ENCODE data around the gene CELF4. TPM values are rescaled to one million over a fixed set of nuclear protein-coding genes. Genes with fewer than 3 reads are reported as not detected.
A peak's percentile ranks its signal among the peaks of the same experiment; 100 is the strongest.

The CELF4 gene
- total RNA-seq, 2 donors from 2014 or later = 0.85 to 1.8 TPM

DNA sequence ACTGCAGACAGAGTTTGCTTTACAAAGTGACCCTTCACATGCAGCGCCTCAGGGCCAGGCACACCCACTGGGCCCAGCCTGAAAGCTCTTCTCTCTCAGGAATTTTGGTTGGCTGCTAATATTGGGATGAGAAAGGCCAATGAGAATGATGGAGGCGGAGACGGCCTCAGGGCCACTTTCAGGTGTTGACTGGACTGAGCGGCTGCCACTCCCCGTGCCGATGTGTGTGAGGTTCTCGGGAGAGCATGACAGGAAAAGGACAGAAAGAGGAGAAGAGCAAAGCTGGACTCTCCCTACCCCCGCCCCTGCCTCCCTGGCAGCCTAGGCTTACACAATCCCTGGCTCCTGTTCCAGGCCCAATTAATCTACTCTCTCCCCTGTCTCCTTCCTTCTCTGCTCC lies 155.7 kb downstream of the CELF4 start:
- no peak for ATAC-seq
- DNase-seq = no peak
- intact Hi-C loops (cut with DNase I, micrococcal nuclease) = no loop called here

DNA sequence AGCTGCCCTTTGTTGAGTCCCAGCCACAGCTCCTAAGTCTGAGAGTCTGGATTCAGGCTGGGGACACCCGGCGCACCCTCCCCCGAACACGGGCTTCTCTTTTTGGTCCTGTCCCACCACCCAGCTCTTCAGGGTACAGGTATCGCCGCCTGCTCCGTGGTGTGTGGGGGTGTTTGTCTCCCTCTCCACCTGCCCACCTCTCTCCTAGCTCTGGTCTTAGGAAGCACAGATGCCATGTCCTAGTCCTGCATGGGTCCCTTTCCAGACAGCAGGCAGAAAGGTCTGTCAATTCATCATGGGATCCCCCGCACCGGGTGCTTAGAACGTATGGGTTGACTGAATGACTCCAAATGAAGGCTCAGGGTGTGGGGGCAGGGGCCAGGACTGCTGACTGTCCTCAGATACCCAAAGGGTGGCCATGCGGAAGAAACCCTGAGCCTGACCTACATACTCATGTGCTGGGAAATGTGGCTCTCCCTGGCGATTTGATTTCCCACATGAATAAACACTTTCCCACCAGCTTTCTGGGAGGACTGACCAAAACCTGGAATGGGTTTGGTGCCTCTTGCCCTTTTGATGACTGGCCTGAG lies 156.8 kb downstream of the CELF4 start:
- DNase-seq = no peak
- intact Hi-C loops (cut with DNase I, micrococcal nuclease) = no loop called here
- no peak for ATAC-seq

DNA sequence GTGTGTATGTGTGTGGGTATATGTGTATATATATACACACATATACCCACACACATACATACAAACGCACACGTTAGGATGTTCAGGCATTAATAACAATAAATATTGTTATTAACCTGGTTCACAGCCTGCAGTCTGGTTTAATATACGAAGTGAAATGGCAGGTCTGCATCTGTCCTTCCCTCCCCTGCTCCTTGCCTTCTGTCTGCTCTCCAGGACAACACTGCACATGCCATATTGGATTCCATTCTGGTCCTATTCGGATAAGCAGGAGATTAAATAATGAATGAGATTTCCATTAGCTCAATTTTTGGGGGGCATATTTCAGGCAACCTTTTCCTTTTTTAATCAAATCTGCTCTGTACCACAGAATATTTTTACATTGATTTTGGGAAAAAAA lies 158.0 kb downstream of the CELF4 start:
- no peak for DNase-seq
- ATAC-seq = no peak
- intact Hi-C loops (cut with DNase I, micrococcal nuclease) = no loop called here

DNA sequence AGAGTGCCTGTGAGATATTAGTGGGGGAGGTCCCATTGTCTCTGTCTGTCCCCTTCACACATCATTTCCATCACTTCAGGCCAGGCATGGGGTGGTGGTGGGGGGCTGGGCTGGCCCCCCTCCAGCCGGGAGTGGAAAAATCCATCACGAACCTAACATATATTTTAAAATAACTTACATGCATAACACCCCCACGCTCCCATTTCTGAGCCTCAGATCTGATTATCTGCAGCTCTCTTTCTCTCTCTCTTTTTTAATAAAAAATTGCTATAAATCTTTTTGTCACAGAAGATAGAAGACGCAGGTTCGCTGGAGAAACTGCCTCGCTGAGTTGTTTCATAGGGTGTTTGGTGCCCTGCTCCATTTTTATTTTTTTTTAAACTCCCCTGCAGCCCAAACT lies 159.8 kb downstream of the CELF4 start:
- intact Hi-C loops (cut with DNase I, micrococcal nuclease) = no loop called here
- ATAC-seq = no peak
- DNase-seq = no peak

DNA sequence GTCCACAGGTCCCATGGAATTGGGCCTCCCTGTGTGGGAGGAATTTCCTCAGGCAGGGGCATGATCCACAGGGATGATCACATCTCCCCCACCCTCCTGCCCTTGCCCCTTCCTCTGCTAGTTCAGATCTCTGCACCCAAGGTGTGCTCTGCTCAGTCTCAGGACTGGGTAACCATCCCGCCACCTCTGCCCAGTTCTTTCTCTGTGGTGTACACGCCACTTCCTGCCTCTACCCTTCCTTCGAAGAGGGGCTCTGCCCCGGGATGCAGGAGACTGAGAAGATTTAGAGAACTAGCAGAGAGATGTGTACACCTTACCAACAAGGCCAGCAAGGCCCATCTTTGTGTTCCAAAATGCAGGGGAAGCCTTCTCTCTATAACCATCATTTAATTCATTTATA lies 160.4 kb downstream of the CELF4 start:
- DNase-seq (no peak), ATAC-seq (no peak)
- intact Hi-C loops (cut with DNase I, micrococcal nuclease) = no loop called here

DNA sequence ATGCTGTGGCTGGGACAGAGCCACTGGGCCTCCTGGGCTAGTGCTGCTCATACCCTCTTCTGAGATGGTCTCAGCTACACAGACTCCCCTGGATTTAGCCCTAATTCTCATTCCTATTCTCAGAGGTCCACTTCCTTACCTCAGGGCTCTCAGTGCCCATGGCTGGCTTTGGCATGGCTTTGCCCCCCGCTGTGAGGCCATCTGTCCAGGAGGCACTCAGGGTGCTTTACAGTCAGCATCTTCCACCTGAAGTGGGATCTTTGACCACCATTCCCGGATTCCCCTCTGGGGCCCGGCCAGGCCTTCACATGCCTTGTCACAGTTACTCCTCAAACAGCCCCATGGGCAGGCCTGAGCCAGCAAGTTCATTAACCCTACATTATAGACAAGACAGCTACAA lies 161.8 kb downstream of the CELF4 start:
- ATAC-seq = no peak

DNA sequence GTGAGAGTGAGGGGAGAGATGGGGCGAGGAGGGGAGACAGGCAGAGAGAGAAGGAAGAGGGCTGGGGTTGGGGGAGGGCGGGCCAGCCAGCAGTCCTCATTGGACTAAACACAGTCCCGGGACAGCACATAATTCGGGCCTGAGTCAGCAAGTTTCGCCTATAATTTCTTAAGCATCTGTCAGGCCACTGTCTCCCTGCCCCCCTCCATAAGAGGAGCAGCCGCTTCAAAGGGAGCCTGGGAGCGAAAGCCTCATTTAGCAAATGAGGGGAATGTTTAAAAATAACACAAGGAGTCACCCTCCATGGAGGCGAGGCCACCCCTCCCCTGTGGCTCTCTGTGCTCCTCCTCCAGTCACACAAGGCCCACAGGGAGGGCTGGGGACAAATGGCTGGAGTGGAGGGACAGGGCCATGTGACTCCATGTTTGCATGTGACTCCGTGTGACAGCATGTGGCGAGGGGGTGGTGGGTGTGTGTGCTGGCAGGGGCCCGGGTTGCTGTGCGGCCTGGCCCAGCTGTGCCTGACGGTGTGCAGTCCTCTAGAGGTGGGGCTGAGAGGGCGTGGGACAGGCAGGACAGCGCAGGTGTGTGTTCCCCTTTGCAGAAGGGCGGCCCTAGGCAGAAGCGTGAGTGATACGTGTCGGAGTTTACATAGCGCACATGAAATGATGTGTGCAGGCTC lies 162.4 kb downstream of the CELF4 start:
- DNase-seq = peak in 1 of 2 donors; percentile 15
- intact Hi-C loops (cut with DNase I, micrococcal nuclease) = no loop called here
- ATAC-seq = no peak

More for the DNA sequence above, 161.8 kb downstream of the CELF4 start:
- intact Hi-C loops (cut with DNase I, micrococcal nuclease) = no loop called here
- no peak for DNase-seq

DNA sequence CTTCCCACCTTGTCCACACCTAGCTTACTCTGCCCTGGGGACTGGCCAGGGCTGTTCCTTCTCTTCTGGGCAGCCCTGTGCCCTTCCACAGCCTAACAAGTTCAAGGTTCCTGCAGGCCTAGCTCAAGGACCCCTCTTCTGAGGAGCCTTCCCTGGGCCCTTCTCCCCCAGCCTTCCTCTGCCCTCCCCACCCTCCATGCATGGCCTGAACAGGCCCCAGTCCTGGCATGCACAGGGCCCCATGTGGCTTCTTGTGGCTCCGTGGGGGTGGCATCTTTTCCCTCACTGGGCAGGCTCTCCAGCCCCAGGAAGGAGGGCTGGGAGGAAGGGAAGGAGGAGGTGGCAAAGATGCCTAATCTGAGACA lies 162.9 kb downstream of the CELF4 start:
- DNase-seq (no peak), ATAC-seq (no peak)
- intact Hi-C loops (cut with DNase I, micrococcal nuclease) = no loop called here

DNA sequence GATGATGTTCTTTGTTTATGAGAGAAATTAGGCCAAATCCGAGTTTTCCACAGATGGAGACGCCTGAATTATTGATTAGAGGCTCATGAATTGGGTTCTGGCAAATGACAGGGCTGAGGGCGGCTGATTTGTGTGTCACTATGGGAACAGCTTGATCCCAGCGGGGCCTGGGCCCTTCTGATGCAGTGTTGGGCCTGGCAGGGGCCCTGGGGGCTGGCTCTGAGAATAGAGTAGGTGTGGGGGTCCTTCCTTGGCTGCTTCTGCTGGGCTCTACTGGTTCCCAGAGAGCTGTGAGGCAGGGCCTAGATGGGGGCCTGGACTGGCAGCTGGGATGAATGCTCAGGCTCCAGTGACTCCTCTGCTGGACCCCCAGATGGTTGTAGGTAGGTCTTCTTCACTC lies 164.8 kb downstream of the CELF4 start:
- intact Hi-C loops (cut with DNase I, micrococcal nuclease) = no loop called here
- ATAC-seq (no peak), DNase-seq (no peak)

DNA sequence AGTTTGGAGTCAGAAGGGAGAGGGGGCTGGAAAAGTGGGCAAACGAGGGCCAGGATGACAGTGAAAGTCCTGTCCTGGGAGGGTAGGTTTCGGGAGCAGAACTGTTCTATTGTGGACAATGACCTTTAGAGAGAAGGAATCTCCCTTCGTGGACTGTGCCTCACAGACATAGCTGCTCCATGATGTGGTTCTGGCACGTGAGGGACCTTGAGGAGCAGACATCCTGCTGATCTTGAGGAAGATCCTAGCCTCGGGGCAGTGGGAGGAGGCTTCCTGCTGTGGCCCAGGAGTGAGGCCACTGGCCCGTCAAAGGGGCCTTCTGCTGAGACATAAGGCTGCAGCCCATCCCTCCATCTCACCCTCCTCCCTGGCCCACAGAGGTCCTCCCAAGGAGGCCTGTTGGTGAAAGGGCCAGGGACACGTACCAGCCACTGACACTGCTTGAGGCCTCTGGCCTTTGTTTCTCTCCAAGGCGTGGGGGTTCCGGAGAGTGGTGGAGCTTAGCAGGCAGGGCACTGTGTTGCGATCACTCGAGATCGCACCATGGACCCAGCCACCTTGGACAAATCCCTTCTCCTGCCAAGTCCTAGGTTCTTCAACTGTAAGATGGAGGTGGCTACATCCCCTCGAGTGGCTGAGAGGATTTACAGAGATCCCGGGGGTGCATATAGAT lies 167.2 kb downstream of the CELF4 start:
- DNase-seq = no peak
- intact Hi-C loops (cut with DNase I, micrococcal nuclease) = no loop called here
- no peak for ATAC-seq

DNA sequence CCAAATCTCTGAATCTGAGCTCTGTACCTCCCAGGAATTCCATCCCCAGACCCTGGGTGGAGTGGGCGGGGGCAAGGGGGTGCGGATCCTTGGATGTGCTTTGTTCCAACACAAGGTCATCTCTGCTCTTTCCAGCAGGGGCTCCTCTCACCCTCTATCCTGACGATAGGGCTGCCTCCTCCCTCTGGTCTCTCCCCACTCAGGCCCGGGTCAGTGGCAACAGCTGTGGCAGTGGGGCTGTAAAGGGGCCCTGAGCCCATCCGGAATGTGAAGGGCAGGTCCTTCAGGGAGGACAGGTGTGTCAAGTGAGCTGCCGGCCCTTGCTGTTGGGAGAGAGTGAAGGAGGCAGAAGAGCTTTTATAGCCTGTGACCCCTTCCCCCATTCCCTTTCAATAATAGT lies 167.8 kb downstream of the CELF4 start:
- DNase-seq = no peak
- intact Hi-C loops (cut with DNase I, micrococcal nuclease) = no loop called here

DNA sequence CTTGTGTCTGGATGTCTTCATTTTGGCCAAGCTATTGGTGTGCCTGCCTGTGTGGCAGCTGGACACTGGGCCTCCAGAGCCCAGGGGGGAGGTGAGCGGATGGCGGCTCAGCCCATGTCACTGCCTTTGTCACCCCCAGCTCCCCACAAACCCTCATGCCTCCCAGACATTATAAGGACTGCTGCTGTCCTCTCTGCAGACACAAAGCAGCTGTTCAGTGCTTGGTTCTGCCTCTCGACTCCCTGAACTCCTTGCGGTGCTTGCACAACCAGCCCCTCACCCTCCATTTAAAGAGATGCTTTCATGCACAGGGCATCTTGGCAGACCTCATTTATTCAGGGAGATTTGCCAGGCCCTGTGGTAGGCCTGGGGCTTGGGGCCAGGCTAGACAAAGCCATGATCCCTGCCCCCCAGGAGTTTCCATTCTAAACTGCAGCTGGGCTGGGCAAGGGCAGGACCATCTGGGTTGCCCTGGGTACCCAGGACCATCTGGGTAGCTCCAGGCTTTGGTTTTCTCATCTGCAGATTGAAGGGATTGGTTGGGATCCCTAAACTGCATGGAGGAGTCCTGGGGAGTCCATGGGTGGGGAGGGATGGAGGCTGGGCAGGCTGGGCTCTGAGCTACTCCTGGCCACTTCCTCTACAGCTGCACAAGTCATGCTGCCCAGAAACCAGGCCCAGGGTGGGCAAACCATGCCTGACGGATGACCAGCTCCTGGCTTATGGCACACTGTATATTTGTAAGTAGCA lies 168.5 kb downstream of the CELF4 start:
- ATAC-seq (no peak), DNase-seq (no peak)
- intact Hi-C loops (cut with DNase I, micrococcal nuclease) = no loop called here

More for the DNA sequence above, 167.8 kb downstream of the CELF4 start:
- ATAC-seq = no peak

DNA sequence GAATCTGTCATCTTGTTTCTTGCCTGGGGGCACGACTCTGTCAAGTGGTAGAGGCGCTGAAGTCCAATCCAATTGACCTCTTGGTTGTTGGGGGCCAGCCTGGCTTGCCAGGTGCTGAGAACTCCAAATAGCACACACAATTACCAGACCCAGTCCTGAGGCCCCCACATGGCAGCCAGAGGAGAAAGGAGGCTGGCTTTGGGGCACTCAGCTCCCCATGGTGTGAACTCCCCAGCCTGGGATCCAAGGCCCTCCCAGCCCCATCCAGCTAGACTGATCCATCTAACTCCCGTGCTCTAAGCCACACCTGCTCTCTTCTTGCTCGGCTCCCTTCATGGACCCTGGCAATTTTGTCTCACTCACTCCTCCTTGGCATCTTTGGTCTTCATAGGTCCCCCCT lies 170.0 kb downstream of the CELF4 start:
- DNase-seq = no peak
- intact Hi-C loops (cut with DNase I, micrococcal nuclease) = no loop called here
- no peak for ATAC-seq

DNA sequence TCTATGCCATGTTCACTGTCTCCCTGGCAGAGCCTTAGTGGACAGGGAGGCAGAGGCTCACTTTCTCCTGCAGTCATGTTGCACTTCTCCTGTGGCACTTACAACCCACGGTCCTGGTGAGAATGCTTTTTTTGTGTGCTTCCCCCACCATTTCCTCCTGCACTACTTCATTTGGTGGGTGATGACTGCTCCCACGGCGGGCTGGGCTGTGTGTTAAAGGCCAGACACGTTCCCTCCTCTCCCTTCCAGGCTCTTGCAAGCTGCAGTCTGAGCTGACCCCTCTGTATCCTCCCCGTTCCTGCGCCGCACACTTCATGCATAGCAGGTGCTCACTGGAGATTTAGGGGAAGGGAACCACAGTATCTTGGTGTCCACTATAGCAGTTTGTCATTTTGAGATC lies 170.5 kb downstream of the CELF4 start:
- DNase-seq (no peak), ATAC-seq (no peak)
- intact Hi-C loops (cut with DNase I, micrococcal nuclease) = no loop called here

DNA sequence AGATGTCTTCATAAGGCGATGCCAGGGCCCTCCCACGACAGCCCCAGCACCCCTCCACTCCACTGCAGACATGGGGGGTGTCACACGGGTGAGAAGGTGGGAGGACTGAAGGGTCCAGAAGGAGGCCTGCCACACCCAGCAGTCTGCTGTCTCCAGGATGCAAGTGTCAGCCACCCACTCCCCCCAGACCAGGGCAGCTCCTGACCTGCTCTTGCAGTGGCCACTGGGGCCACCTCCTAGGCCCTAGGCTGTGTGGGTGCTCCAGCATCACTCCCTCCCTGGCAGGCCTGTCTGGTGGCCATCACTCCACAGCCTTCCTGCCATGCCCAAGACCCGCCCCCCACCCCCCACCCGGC lies 171.0 kb downstream of the CELF4 start:
- intact Hi-C loops (cut with DNase I, micrococcal nuclease) = no loop called here
- DNase-seq = no peak
- ATAC-seq = no peak

DNA sequence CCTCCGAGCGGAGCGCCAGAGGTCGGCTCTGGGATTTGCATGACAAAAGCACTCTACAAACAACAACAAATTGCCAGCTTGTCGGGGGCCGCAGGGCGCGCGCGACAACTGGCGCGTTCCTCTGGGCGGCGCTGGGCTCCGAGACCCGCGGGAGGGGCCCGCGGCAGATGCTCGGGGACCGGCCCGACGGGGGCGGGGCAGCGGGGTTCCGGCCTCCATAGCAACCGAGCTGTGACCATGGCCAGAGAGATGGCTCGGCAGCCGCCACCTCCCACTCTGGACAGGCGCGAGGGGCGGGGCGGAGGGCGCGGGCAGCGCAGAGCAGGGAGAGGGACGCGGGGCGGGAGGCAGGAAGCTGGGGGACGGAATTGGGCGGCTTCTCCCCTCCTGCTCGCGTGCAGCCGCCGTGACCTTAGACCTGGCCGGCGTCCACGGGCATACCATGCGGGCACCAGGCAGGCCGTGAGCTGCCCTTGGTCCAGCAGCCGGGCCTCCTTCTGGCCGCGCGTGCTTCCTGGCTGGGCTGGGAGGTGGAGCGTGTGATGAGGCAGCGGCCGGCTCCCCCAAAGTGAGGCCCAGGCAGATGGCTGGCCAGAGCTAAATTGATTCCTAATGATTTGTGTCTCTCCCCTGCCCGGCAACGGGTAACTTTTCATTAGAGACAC lies 171.5 kb downstream of the CELF4 start:
- ATAC-seq (peak; percentile 50), DNase-seq (peak; percentile 44 to 50)
- intact Hi-C loops (cut with DNase I, micrococcal nuclease) = no loop called here

DNA sequence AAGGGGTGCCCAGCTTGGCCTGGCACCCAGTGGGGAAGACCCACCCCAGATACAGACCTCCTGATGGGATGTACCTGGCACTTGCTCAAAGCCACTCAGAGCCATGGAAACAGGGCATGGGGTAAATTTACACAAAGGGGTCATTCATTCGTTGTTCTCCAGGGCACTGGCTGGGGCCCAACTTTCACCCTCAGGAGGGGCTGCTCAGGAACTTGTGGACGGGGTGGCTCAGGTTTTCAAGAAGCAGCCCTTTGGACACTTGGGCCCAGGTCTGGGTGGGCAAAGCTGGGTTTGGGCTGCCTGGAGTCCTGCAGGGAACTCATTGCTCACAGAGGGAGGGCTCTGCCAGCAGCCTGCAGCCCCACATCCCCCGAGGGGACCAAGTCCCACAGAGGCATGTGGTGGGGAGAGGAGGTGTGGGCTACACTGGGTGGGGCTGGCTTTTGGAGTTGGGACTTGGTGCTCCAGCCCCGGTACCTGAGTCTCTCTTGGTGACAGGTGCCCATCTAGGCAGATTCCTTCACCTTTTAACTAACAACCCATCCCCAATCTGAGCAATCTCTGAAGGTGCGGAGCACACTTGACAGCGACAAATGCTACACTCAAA lies 172.3 kb downstream of the CELF4 start:
- DNase-seq (no peak), ATAC-seq (no peak)
- intact Hi-C loops (cut with DNase I, micrococcal nuclease) = no loop called here

DNA sequence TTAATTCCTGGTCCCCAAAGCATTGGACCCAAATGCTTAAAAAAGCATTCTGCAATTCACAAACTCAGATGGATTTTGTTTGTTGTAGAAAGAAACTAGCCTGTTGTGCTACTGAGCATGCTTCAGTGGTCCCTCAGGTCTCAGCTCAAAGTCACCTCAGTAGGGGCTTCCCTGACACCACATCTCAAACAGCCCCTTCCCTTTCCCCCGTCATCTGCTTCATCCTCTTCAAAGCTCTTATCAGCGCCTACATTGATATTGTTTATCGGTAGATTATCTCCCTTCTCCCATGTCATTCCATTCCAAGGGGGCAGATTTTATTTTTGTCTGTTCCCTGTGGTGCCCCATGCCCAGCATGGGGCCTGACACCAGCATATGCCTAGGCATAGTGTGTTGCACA lies 172.9 kb downstream of the CELF4 start:
- DNase-seq = no peak
- no peak for ATAC-seq
- intact Hi-C loops (cut with DNase I, micrococcal nuclease) = no loop called here

All from left colon (tissue), 2 donors.